Kidney (tissue), 14 donors: Measurements from ENCODE around the gene SETD3. TPM values are rescaled to one million over a fixed set of nuclear protein-coding genes. Genes with fewer than 3 reads are reported as not detected.

Source experiments
- DNase-seq, 5 donors: peaks; one replicate each; pipeline ENCODE4 v3.0.0-alpha.2; 2013 to 2020
- FAIRE-seq: peaks from 2 replicates; lab custom pipeline; 2012; peaks lifted over from hg19 to GRCh38; lab: Jason Lieb, UNC
- H3K27ac ChIP-seq, 2 donors: one replicate each; pipeline ENCODE4 v1.7.0; 2013; ENCODE audit warnings: low read depth in 2 of 2, low read length in 2 of 2, inconsistent platforms in 1 of 2
- H3K27me3 ChIP-seq: one replicate; pipeline ENCODE4 v1.7.1; 2013; ENCODE audit warnings: low read length, inconsistent platforms; ENCODE audit not compliant: control insufficient read depth, insufficient read depth
- H3K36me3 ChIP-seq, 3 donors: one replicate each; pipeline versions ENCODE4 v1.7.0 to v1.7.1; 2013; ENCODE audit warnings: low read length in 3 of 3, control low read depth in 1 of 3, inconsistent platforms in 1 of 3; ENCODE audit not compliant: insufficient read depth in 3 of 3, control insufficient read depth in 2 of 3
- H3K4me1 ChIP-seq, 3 donors: one replicate each; pipeline versions ENCODE4 v1.7.0 to v1.7.1; 2013; ENCODE audit warnings: low read length in 3 of 3, inconsistent platforms in 1 of 3, low read depth in 1 of 3; ENCODE audit not compliant: control insufficient read depth in 2 of 3, insufficient read depth in 2 of 3
- H3K4me3 ChIP-seq, 3 donors: one replicate each; pipeline versions ENCODE4 v1.7.0 to v1.8.1; 2013; ENCODE audit warnings: low read length in 3 of 3, control low read depth in 1 of 3, inconsistent platforms in 1 of 3
- H3K9ac ChIP-seq, 3 donors: one replicate each; pipeline versions ENCODE4 v1.7.0 to v1.7.1; 2013; ENCODE audit warnings: low read length in 3 of 3, control low read depth in 1 of 3, inconsistent platforms in 1 of 3
- H3K9me3 ChIP-seq, 3 donors: one replicate each; pipeline versions ENCODE4 v1.7.0 to v1.7.1; 2013; ENCODE audit warnings: low read length in 3 of 3, control low read depth in 1 of 3, inconsistent platforms in 1 of 3; ENCODE audit not compliant: control insufficient read depth in 2 of 3, insufficient read depth in 1 of 3
- intact Hi-C: fragments of 100-400 bp; cut with DNase I; formaldehyde crosslinking; loops from one replicate; pipeline ENCODE4 v1.11.1; 2022
- polyA plus RNA-seq: library from polyadenylated mRNA; stranded (reverse); fragments of 350-450 nt; fragmentation: Illumina TruSeq; extraction: RNeasy Lipid Tissue Mini Kit (QIAGEN cat#74804); gene quantifications from one replicate; pipeline ENCODE4 v1.2.3, GENCODE V29; 2014; ENCODE audit warnings: low read depth, low replicate concordance; ENCODE audit not compliant: insufficient read depth
- total RNA-seq: library from RNA; stranded (reverse); fragmentation: NEBNext Ultra II Directional; extraction: Animal tissue kit (Norgen Biotek cat#: 25700); gene quantifications from one replicate; pipeline ENCODE4 v1.2.1, GENCODE V29; 2021
- TF ChIP-seq, protein P1 (sequence below): IDR thresholded peaks from 3 replicates; pipeline ENCODE4 v1.5.1; 2012; ENCODE audit warnings: mild to moderate bottlenecking, moderate library complexity, borderline replicate concordance; ENCODE audit not compliant: insufficient read depth; ENCODE audit errors: extremely low read depth
- donor health status: control.
- donor health status: control.
- donor health status: control.
- donor health status: control.
- donor health status: control.
- donor health status: DM: yes; HTN: yes; CAD: no.
- donor health status: Normal renal cell carcinoma (clear cell type).

Gene SETD3
- total and polyA plus RNA-seq, 2 donors from 2014 or later: 74.0 to 85.6 TPM

DNA sequence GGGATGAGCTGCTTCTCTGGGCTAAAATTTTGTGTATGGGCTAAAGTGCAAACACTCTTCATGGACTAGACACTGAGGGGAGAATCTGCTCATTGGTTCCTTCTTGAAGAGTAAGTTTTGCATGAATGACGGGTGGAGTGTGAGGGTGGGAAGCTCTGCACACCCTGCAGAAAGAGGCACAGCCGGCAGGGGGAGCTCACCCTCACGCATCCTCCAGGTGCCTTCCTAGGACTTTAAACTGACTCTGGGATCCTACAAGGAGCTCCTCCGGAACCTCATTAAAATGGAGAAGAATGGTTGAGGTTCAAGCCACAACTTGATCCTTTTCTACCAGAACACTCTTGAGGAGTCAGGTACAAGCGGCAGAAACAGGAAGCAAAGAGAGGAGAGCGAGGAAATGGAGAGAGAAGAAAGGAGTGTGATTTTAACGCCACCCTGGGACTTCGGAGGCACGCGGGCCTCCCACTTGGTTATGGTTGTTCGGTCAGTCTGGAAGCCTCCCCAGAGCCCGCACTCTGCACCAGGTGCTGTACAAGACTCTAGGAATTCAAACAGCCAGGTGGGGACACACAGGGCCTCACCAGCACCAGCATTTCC lies 87.5 kb downstream of the SETD3 start:
- Histone ChIP-seq H3K9ac (no peak overlapping the region), H3K4me3 (no peak overlapping the region), H3K9me3 (no peaks in the 10 kb centered on the region), H3K27ac (no peak overlapping the region), H3K4me1 (no peaks in the 10 kb centered on the region), H3K36me3 (peaks cover 0 to 12% (median 12%) of the 10 kb centered on the region in 3 donors), H3K27me3 (no peaks in the 10 kb centered on the region)
- intact Hi-C loops: no loop called here
- DNase-seq (no peak), FAIRE-seq (no peak)
- TF ChIP-seq, protein P1, sequence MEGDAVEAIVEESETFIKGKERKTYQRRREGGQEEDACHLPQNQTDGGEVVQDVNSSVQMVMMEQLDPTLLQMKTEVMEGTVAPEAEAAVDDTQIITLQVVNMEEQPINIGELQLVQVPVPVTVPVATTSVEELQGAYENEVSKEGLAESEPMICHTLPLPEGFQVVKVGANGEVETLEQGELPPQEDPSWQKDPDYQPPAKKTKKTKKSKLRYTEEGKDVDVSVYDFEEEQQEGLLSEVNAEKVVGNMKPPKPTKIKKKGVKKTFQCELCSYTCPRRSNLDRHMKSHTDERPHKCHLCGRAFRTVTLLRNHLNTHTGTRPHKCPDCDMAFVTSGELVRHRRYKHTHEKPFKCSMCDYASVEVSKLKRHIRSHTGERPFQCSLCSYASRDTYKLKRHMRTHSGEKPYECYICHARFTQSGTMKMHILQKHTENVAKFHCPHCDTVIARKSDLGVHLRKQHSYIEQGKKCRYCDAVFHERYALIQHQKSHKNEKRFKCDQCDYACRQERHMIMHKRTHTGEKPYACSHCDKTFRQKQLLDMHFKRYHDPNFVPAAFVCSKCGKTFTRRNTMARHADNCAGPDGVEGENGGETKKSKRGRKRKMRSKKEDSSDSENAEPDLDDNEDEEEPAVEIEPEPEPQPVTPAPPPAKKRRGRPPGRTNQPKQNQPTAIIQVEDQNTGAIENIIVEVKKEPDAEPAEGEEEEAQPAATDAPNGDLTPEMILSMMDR: peak; percentile 62

GRCh38 chr14:99391671-99392070 lies 89.0 kb downstream of the SETD3 start:
- TF ChIP-seq, protein P1: no peak
- intact Hi-C loops: no loop called here
- no peak for DNase-seq
- Histone ChIP-seq H3K4me3 (no peak overlapping the region), H3K9me3 (no peaks in the 10 kb centered on the region), H3K9ac (no peak overlapping the region), H3K4me1 (peaks cover 0 to 4% (median 0%) of the 10 kb centered on the region in 3 donors), H3K36me3 (peaks cover 0 to 12% (median 6%) of the 10 kb centered on the region in 3 donors), H3K27me3 (no peaks in the 10 kb centered on the region), H3K27ac (no peak overlapping the region)
- no peak for FAIRE-seq

GRCh38 chr14:99389174-99389826 lies 91.4 kb downstream of the SETD3 start:
- intact Hi-C loops: no loop called here
- Histone ChIP-seq H3K36me3 (peaks cover 0 to 5% (median 4%) of the 10 kb centered on the region in 3 donors), H3K27me3 (no peaks in the 10 kb centered on the region), H3K4me3 (no peak overlapping the region), H3K9me3 (no peaks in the 10 kb centered on the region), H3K9ac (no peak overlapping the region), H3K27ac (no peak overlapping the region), H3K4me1 (peaks cover 0 to 4% (median 0%) of the 10 kb centered on the region in 3 donors)
- DNase-seq (peak in 3 of 5 donors; percentile 29 to 54 (median 42)), FAIRE-seq (no peak)
- TF ChIP-seq, protein P1: peak; percentile 70
